H1 (cell line): ENCODE measurements around the gene ZNF20. TPM values are rescaled to one million over a fixed set of nuclear protein-coding genes. Genes with fewer than 3 reads are reported as not detected.
A peak's percentile ranks its signal among the peaks of the same experiment; 100 is the strongest.

Experiments used
- CTCF ChIA-PET: fragments of 300-600 bp; sonication (Branson Sonifier 250); formaldehyde crosslinking; loops from one replicate; lab custom pipeline; 2021; ENCODE audit not compliant: partially characterized antibody; lab: Charles Lee
- POLR2A ChIA-PET: fragments of 300-600 bp; sonication (Branson Sonifier 250); formaldehyde crosslinking; loops from one replicate; lab custom pipeline; 2021; ENCODE audit warnings: inconsistent platforms; ENCODE audit not compliant: partially characterized antibody; lab: Charles Lee
- DNase-seq, 2 experiments: peaks; one replicate each; pipeline versions ENCODE4 v3.0.0 to v3.0.0-alpha.2; 2010 to 2022; ENCODE audit warnings: low spot score in 2 of 2, low read depth in 1 of 2, mixed read lengths in 1 of 2
- FAIRE-seq: peaks from 2 replicates; lab custom pipeline; 2011; peaks lifted over from hg19 to GRCh38; lab: Jason Lieb, UNC
- H2AFZ ChIP-seq: 2 replicates; pipeline ENCODE4 v1.8.1; 2012; ENCODE audit warnings: low read length, inconsistent platforms
- H2AK5ac ChIP-seq: 2 replicates; pipeline ENCODE4 v1.6.1; 2013; ENCODE audit warnings: low read depth, low read length
- H2BK120ac ChIP-seq: replicated peaks from 2 replicates; pipeline ENCODE3; 2013; ENCODE audit warnings: low read depth, low read length, inconsistent platforms
- H2BK12ac ChIP-seq: 2 replicates; pipeline ENCODE4 v1.6.1; 2013; ENCODE audit warnings: low read depth, low read length
- H2BK15ac ChIP-seq: 2 replicates; pipeline ENCODE4 v1.6.1; 2013; ENCODE audit warnings: low read length
- H2BK20ac ChIP-seq: 2 replicates; pipeline ENCODE4 v1.6.1; 2013; ENCODE audit warnings: low read length
- H2BK5ac ChIP-seq: 2 replicates; pipeline ENCODE4 v1.6.1; 2013; ENCODE audit warnings: low read depth, low read length
- H3K14ac ChIP-seq: 2 replicates; pipeline ENCODE4 v1.6.1; 2013; ENCODE audit warnings: inconsistent platforms; ENCODE audit not compliant: insufficient read length
- H3K18ac ChIP-seq: 2 replicates; pipeline ENCODE4 v1.6.1; 2013; ENCODE audit warnings: low read length; ENCODE audit errors: extremely low read depth
- H3K23ac ChIP-seq: 2 replicates; pipeline ENCODE4 v1.6.1; 2013; ENCODE audit warnings: inconsistent platforms; ENCODE audit not compliant: insufficient read length
- H3K23me2 ChIP-seq: 2 replicates; pipeline ENCODE4 v1.6.1; 2013; ENCODE audit warnings: low read depth, low read length
- H3K27ac ChIP-seq: 2 replicates; pipeline ENCODE4 v1.6.1; 2011; ENCODE audit warnings: low read depth, low read length, inconsistent platforms
- H3K27me3 ChIP-seq, 4 experiments: replicated peaks in 1 of 4; 1 replicate in 1 of 4; 2 replicates in 3 of 4; pipeline versions ENCODE4 v1.6.1 to v1.8.1; 2011 to 2013; ENCODE audit warnings: low read length in 3 of 4, mild to moderate bottlenecking in 3 of 4, inconsistent platforms in 2 of 4, mixed read lengths in 2 of 4, moderate library complexity in 1 of 4; ENCODE audit not compliant: control insufficient read depth in 3 of 4, insufficient read depth in 3 of 4; ENCODE audit errors: extremely low read depth in 1 of 4
- H3K36me3 ChIP-seq, 4 experiments: 2 replicates each; pipeline versions ENCODE4 v1.6.1 to v1.8.1; 2011 to 2013; ENCODE audit warnings: mild to moderate bottlenecking in 4 of 4, low read length in 3 of 4, moderate library complexity in 2 of 4, control low read depth in 1 of 4, inconsistent platforms in 1 of 4; ENCODE audit not compliant: insufficient read depth in 4 of 4, control insufficient read depth in 2 of 4
- H3K4ac ChIP-seq: replicated peaks from 2 replicates; pipeline ENCODE3; 2013; ENCODE audit warnings: low read length, low read depth, mixed read lengths, inconsistent platforms; ENCODE audit not compliant: insufficient read length
- H3K4me1 ChIP-seq, 4 experiments: replicated peaks in 1 of 4; 1 replicate in 1 of 4; 2 replicates in 3 of 4; pipeline versions ENCODE4 v1.6.1 to v1.8.1; 2011 to 2013; ENCODE audit warnings: low read length in 3 of 4, inconsistent platforms in 2 of 4, mixed read lengths in 1 of 4; ENCODE audit not compliant: insufficient read depth in 4 of 4, control insufficient read depth in 3 of 4
- H3K4me2 ChIP-seq, 2 experiments: 2 replicates each; pipeline versions ENCODE4 v1.6.1 to v1.8.1; 2011 to 2013; ENCODE audit warnings: low read depth in 2 of 2, low read length in 2 of 2, control low read depth in 1 of 2, inconsistent platforms in 1 of 2, mild to moderate bottlenecking in 1 of 2; ENCODE audit not compliant: insufficient read depth in 1 of 2
- H3K4me3 ChIP-seq, 4 experiments: fragments of 200-600, 300-600 bp in 1 of 4; sonication (generic), shearing (Covaris generic), sonication (Bioruptor Twin) in 1 of 4; 2 replicates each; pipeline versions ENCODE4 v1.5.1 to v1.8.1; 2011 to 2016; ENCODE audit warnings: low read length in 4 of 4, low read depth in 3 of 4, control low read depth in 2 of 4, inconsistent platforms in 2 of 4, mild to moderate bottlenecking in 2 of 4, mixed read lengths in 1 of 4, moderate library complexity in 1 of 4; ENCODE audit not compliant: insufficient read depth in 2 of 4; ENCODE audit errors: extremely low read depth in 1 of 4
- H3K56ac ChIP-seq: replicated peaks from 2 replicates; pipeline ENCODE3; 2013; ENCODE audit warnings: low read depth, mild to moderate bottlenecking, mixed read lengths, low read length, inconsistent platforms; ENCODE audit not compliant: insufficient read length
- H3K79me1 ChIP-seq: 2 replicates; pipeline ENCODE4 v1.6.1; 2013; ENCODE audit warnings: low read depth, low read length, control low read depth
- H3K79me2 ChIP-seq, 2 experiments: 2 replicates each; pipeline versions ENCODE4 v1.6.1 to v1.8.1; 2012 to 2013; ENCODE audit warnings: low read length in 2 of 2, mild to moderate bottlenecking in 2 of 2, inconsistent platforms in 1 of 2; ENCODE audit not compliant: insufficient read depth in 2 of 2, control insufficient read depth in 1 of 2
- H3K9ac ChIP-seq, 4 experiments: replicated peaks in 1 of 4; 1 replicate in 1 of 4; 2 replicates in 3 of 4; pipeline versions ENCODE4 v1.6.1 to v1.8.1; 2011 to 2013; ENCODE audit warnings: low read depth in 3 of 4, low read length in 3 of 4, control low read depth in 2 of 4, mild to moderate bottlenecking in 2 of 4, moderate library complexity in 2 of 4, inconsistent platforms in 1 of 4; ENCODE audit errors: extremely low read depth in 1 of 4
- H3K9me3 ChIP-seq, 2 experiments: 2 replicates each; pipeline versions ENCODE4 v1.6.1 to v1.8.1; 2012 to 2013; ENCODE audit warnings: mild to moderate bottlenecking in 2 of 2, moderate library complexity in 2 of 2, control low read depth in 1 of 2, inconsistent platforms in 1 of 2, low read depth in 1 of 2, low read length in 1 of 2, mixed read lengths in 1 of 2; ENCODE audit not compliant: insufficient read depth in 2 of 2
- H4K20me1 ChIP-seq, 2 experiments: replicated peaks in 1 of 2; 2 replicates each; pipeline versions ENCODE3 to v1.8.1; 2011 to 2013; ENCODE audit warnings: inconsistent platforms in 2 of 2, low read length in 2 of 2, mild to moderate bottlenecking in 1 of 2; ENCODE audit not compliant: insufficient read depth in 2 of 2, control insufficient read depth in 1 of 2
- H4K5ac ChIP-seq: 2 replicates; pipeline ENCODE4 v1.6.1; 2013; ENCODE audit warnings: low read length, low read depth, mixed read lengths, inconsistent platforms; ENCODE audit not compliant: insufficient read length
- H4K8ac ChIP-seq: 2 replicates; pipeline ENCODE4 v1.8.0; 2013; ENCODE audit warnings: mild to moderate bottlenecking, moderate library complexity, low read length, inconsistent platforms; ENCODE audit not compliant: insufficient read depth; ENCODE audit errors: extremely low read depth
- H4K91ac ChIP-seq: replicated peaks from 2 replicates; pipeline ENCODE3; 2013; ENCODE audit warnings: low read length, mixed read lengths, inconsistent platforms; ENCODE audit not compliant: insufficient read length
- BCL11A ChIP-seq, 2 experiments: IDR thresholded peaks; one replicate each; pipeline ENCODE4 v1.6.1; 2011; ENCODE audit warnings: low read depth in 2 of 2, low read length in 2 of 2, mild to moderate bottlenecking in 2 of 2
- CHD1 ChIP-seq: IDR thresholded peaks from 2 replicates; pipeline ENCODE4 v1.6.1; 2012; ENCODE audit warnings: low read depth, low read length, improper control_type of control experiment
- EP300 ChIP-seq, 2 experiments: IDR thresholded peaks; 1 replicate in 1 of 2; 2 replicates in 1 of 2; pipeline ENCODE4 v1.6.1; 2011 to 2012; ENCODE audit warnings: low read depth in 2 of 2, low read length in 2 of 2, mild to moderate bottlenecking in 2 of 2, borderline replicate concordance in 1 of 2, inconsistent platforms in 1 of 2, moderate library complexity in 1 of 2
- EZH2 ChIP-seq: fragments of 200-600 bp; sonication (generic); IDR thresholded peaks from 2 replicates; pipeline ENCODE4 v1.7.1; 2012; ENCODE audit warnings: low read depth, mild to moderate bottlenecking, moderate library complexity, low read length, inconsistent platforms; ENCODE audit not compliant: severe bottlenecking
- MAX ChIP-seq: IDR thresholded peaks from 2 replicates; pipeline ENCODE4 v1.6.1; 2012; ENCODE audit warnings: inconsistent platforms
- POU5F1 ChIP-seq: IDR thresholded peaks from 2 replicates; pipeline ENCODE4 v1.6.1; 2011; ENCODE audit warnings: low read depth, mild to moderate bottlenecking, low read length, moderate library complexity
- RAD21 ChIP-seq, 2 experiments: IDR thresholded peaks in 1 of 2; conservative IDR thresholded peaks in 1 of 2; 2 replicates each; pipeline ENCODE4 v1.6.1; 2011; ENCODE audit warnings: low read depth in 2 of 2, low read length in 2 of 2, improper control_type of control experiment in 1 of 2, inconsistent platforms in 1 of 2, mild to moderate bottlenecking in 1 of 2, moderate library complexity in 1 of 2
- RNF2 ChIP-seq: fragments of 200-900, 300-1000 bp; sonication (generic); IDR thresholded peaks from 2 replicates; pipeline ENCODE4 v1.7.1; 2016; ENCODE audit warnings: borderline replicate concordance, low read depth, mild to moderate bottlenecking, antibody characterized with exemption, low read length; ENCODE audit not compliant: poor library complexity, severe bottlenecking; ENCODE audit errors: missing control alignments
- TAF1 ChIP-seq: IDR thresholded peaks from 2 replicates; pipeline ENCODE4 v1.6.1; 2011; ENCODE audit warnings: mild to moderate bottlenecking, low read depth, low read length
- WGBS, 2 experiments: shearing (Covaris generic) in 1 of 2; methylation state at CpG; one replicate each; pipeline versions ENCODE4 v1.1.6 to v1.1.7; 2013 to 2015; ENCODE audit warnings: low lambda C conversion rate in 2 of 2, mixed read lengths in 2 of 2, inconsistent platforms in 1 of 2, low coverage in 1 of 2, missing lambda C conversion rate in 1 of 2; ENCODE audit not compliant: insufficient replicate concordance in 2 of 2, insufficient coverage in 1 of 2, insufficient read length in 1 of 2; ENCODE audit errors: extremely low coverage in 1 of 2, missing lambda C conversion rate in 1 of 2; 5-methylcytosine and 5-hydroxymethylcytosine counted together
- polyA plus RNA-seq, 7 experiments: library from polyadenylated mRNA; depleted of rRNA in 3 of 7; stranded (reverse) in 5 of 7; unstranded in 2 of 7; fragments of >200 nt in 5 of 7; fragments of 200-250 nt in 2 of 7; gene quantifications; 1 replicate in 5 of 7; 2 replicates in 1 of 7; 4 replicates in 1 of 7; pipeline versions ENCODE4 v1.2.1 to v1.2.3, GENCODE V29; 2011 to 2013; ENCODE audit warnings: missing spikeins in 2 of 7, mixed read lengths in 2 of 7
- total RNA-seq: library from RNA; stranded (reverse); fragmentation: NEBNext Ultra II Directional; extraction: Animal tissue kit (Norgen Biotek cat#: 25700); gene quantifications from 2 replicates; pipeline ENCODE4 v1.2.1, GENCODE V29; 2021

ZNF20 gene
- total and polyA plus RNA-seq, 2 of the 8 experiments (the other 6 are each of a cell fraction or from before 2014, with no cell fraction given), result 1.6 to 9.0 TPM

- H4K20me1 ChIP-seq, result peaks cover 0 to 4% of the 10 kb centered on the region in 2 experiments
- POLR2A ChIA-PET, result interaction anchor here (0.6 to 3.5 kb wide), 41 partner anchors 9 to 491 kb away, joined by 3 to 30 read pairs (median 5); partner anchors contain the start of genes ZNF136, ZNF433, ZNF439 and ZNF442
- no peak overlapping the region for H3K27ac ChIP-seq
- peaks cover 9 to 14% of the 10 kb centered on the region in 2 experiments for H3K9me3 ChIP-seq
- H3K23me2 ChIP-seq, result peaks cover 3% of the 10 kb centered on the region; the same call in 1 of the 2 replicates
- no peak overlapping the region for H3K14ac ChIP-seq
- DNase-seq (peak; percentile 70 to 90), FAIRE-seq (peak; percentile 62)
- no peak overlapping the region for H2AK5ac ChIP-seq
- peak overlapping the region; percentile 72; the same call in 1 of the 2 replicates for H4K8ac ChIP-seq
- peaks cover 2 to 10% (median 6%) of the 10 kb centered on the region in 4 experiments; a peak in 6 of 7 replicates for H3K4me1 ChIP-seq
- H3K23ac ChIP-seq, result no peak overlapping the region
- H3K4me2 ChIP-seq, result peak overlapping the region; percentile 65 to 72
- no peak overlapping the region for H2BK15ac ChIP-seq
- H4K91ac ChIP-seq, result no peak overlapping the region
- peak overlapping the region; percentile 68 to 94 (median 90); a peak in 7 of 8 replicates for H3K4me3 ChIP-seq
- no peak overlapping the region for H3K4ac ChIP-seq
- 0 out of 2 replicates have a peak overlapping the region, but pooled peaks have one; percentile 7 for H2BK12ac ChIP-seq
- H3K79me1 ChIP-seq, result peaks cover 2% of the 10 kb centered on the region; the same call in 1 of the 2 replicates
- H4K5ac ChIP-seq, result no peak overlapping the region
- H3K56ac ChIP-seq, result no peak overlapping the region
- WGBS, 2 experiments, result 29% methylated on average over 17 of the region's 17 CpGs; no CpG with 5 or more reads in 1 of the 2 experiments
- H3K18ac ChIP-seq, result no peak overlapping the region
- CTCF ChIA-PET, result interaction anchor here (0.6 to 3.1 kb wide), 40 partner anchors 10 to 354 kb away, joined by 3 to 40 read pairs (median 4); partner anchors contain the start of genes ZNF491, ZNF625, ZNF763 and ZNF878
- no peak overlapping the region for H2AFZ ChIP-seq
- H3K36me3 ChIP-seq, result peaks cover 9 to 38% (median 20%) of the 10 kb centered on the region in 4 experiments
- no peak overlapping the region for H2BK120ac ChIP-seq
- no peak overlapping the region; the same call in 1 of the 2 replicates for H2BK5ac ChIP-seq
- H3K79me2 ChIP-seq, result peaks cover 0 to 27% of the 10 kb centered on the region in 2 experiments; a peak in 2 of 4 replicates
- H3K27me3 ChIP-seq, result no peaks in the 10 kb centered on the region
- no peak overlapping the region for H2BK20ac ChIP-seq
- H3K9ac ChIP-seq, result peak overlapping the region in 1 of 4 experiments; percentile 13; a peak in 2 of 7 replicates
- TF ChIP-seq RNF2 (no peak), POU5F1 (no peak), BCL11A (IDR thresholded peaks at IDR 0.05; ENCODE audit: low read depth in 2 of 2, low read length in 2 of 2) (no peak), MAX (peak; percentile 49), CHD1 (no peak), TAF1 (no peak), EP300 (IDR thresholded peaks at IDR 0.05; ENCODE audit: borderline replicate concordance in 1 of 2, low read depth in 2 of 2, low read length in 2 of 2) (no peak), EZH2 (no peak), RAD21 (IDR thresholded peaks at IDR 0.05 in 1 of 2, conservative IDR thresholded peaks at IDR 0.05 in 1 of 2; ENCODE audit: low read depth in 2 of 2, low read length in 2 of 2) (peak; percentile 94 to 96)
Observed at GRCh38 chr19:12140545-12141404, 625 bp upstream of the ZNF20 start.
